ENCODE results near the gene CBARP. TPM values are rescaled to one million over a fixed set of nuclear protein-coding genes. Genes with fewer than 3 reads are reported as not detected.
A peak's percentile ranks its signal among the peaks of the same experiment; 100 is the strongest.

Gene CBARP
- total RNA-seq, 1 experiment from 2014 or later: 13.3 TPM

GRCh38 chr19:1224847-1225246 lies 13.0 kb downstream of the CBARP start:
- Histone ChIP-seq H3K27ac (ENCODE audit: low read depth, low read length, poor library complexity, severe bottlenecking) (no peak overlapping the region), H3K4me3 (ENCODE audit: low read depth, low read length, poor library complexity, severe bottlenecking) (no peak overlapping the region), H3K4me1 (ENCODE audit: insufficient read depth, low read length, poor library complexity, severe bottlenecking) (no peaks in the 10 kb centered on the region), H3K27me3 (replicated peaks; ENCODE audit: insufficient read depth, low read depth, low read length, poor library complexity) (no peaks in the 10 kb centered on the region), H3K36me3 (ENCODE audit: insufficient read depth, low read length, poor library complexity, severe bottlenecking) (peaks cover 38% of the 10 kb centered on the region), H3K9me3 (ENCODE audit: low read depth, low read length, poor library complexity, severe bottlenecking) (no peaks in the 10 kb centered on the region)
- TF ChIP-seq EZH2 (IDR thresholded peaks at IDR 0.05; ENCODE audit: borderline replicate concordance, low read depth, low read length, poor library complexity, severe bottlenecking) (no peak), CTCF (conservative IDR thresholded peaks at IDR 0.05; ENCODE audit: low read depth, low read length) (no peak)
- CTCF ChIA-PET: interaction anchor here (0.6 kb wide), 1 partner anchor 22 kb away, joined by 6 read pairs; no protein-coding TSS in a partner anchor
- DNase-seq (ENCODE audit: low spot score): no peak
- intact Hi-C loops (cut with micrococcal nuclease; ENCODE audit: unreplicated experiment): no loop called here
- BruUV-seq (replicated peaks): no TSS peak
- POLR2A ChIA-PET (ENCODE audit: low non-redundant PET): no interaction called here

- Histone ChIP-seq H3K4me1 (ENCODE audit: insufficient read depth, low read length, poor library complexity, severe bottlenecking) (no peaks in the 10 kb centered on the region), H3K27me3 (replicated peaks; ENCODE audit: insufficient read depth, low read depth, low read length, poor library complexity) (no peaks in the 10 kb centered on the region), H3K9me3 (ENCODE audit: low read depth, low read length, poor library complexity, severe bottlenecking) (no peaks in the 10 kb centered on the region), H3K4me3 (ENCODE audit: low read depth, low read length, poor library complexity, severe bottlenecking) (no peak overlapping the region), H3K27ac (ENCODE audit: low read depth, low read length, poor library complexity, severe bottlenecking) (no peak overlapping the region), H3K36me3 (ENCODE audit: insufficient read depth, low read length, poor library complexity, severe bottlenecking) (peaks cover 38% of the 10 kb centered on the region)
- no peak for TF ChIP-seq CTCF (conservative IDR thresholded peaks at IDR 0.05; ENCODE audit: low read depth, low read length)
- TF ChIP-seq EZH2 (IDR thresholded peaks at IDR 0.05; ENCODE audit: borderline replicate concordance, low read depth, low read length, poor library complexity, severe bottlenecking): no peak
- ChIA-PET CTCF (interaction anchor here (0.6 to 1.8 kb wide), 3 partner anchors 14 to 22 kb away, joined by 3 to 6 read pairs (median 5); no protein-coding TSS in a partner anchor), POLR2A (ENCODE audit: low non-redundant PET) (no interaction called here)
- BruUV-seq (replicated peaks): no TSS peak
- intact Hi-C loops (cut with micrococcal nuclease; ENCODE audit: unreplicated experiment): no loop called here
- DNase-seq (ENCODE audit: low spot score): no peak
Observed at GRCh38 chr19:1224047-1224825, 13.6 kb downstream of the CBARP start.

DNA sequence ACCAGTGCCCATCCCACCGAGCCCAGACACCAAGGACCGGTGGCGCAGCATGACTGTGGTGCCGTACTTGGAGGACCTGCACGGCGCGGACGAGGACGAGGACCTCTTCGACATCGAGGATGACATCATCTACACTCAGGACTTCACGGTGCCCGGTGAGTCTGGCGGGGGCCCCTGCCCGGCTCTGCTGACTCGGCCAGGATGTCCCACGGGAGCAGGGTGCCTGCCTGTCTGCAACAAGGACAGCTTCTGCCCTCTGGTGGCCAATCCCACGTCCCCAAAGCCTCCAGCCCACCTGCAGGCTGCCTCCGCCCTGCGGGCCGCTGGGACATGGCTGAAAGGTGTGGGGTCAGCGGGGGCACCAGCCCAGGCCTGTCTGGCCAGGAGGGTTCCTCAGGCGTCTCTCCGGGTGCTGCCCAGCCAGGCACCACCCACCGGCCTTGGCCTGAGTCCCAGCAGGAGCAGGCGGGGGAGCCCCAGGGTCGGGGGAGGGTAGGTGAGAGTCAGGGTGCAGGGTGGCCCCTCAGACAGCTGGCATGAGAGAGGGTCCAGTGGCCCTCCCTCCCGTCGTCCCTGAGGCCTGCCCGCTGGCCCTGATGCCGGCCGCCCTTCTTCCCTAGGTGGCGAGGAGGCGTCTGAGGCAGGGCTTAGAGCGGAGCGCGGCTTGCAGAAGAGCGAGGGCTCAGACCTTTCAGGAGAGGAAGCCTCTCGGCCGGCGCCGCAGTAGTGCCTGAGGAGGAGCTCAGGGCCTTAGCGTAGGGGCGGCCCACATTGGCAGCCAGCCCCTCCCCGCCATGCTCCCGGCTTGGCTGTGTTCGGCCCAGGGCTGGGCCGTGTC lies 14.6 kb downstream of the CBARP start:
- H3K27me3 ChIP-seq (replicated peaks; ENCODE audit: insufficient read depth, low read depth, low read length, poor library complexity): no peaks in the 10 kb centered on the region
- no peaks in the 10 kb centered on the region for H3K9me3 ChIP-seq (ENCODE audit: low read depth, low read length, poor library complexity, severe bottlenecking)
- intact Hi-C loops (cut with micrococcal nuclease; ENCODE audit: unreplicated experiment): no loop called here
- H3K36me3 ChIP-seq (ENCODE audit: insufficient read depth, low read length, poor library complexity, severe bottlenecking): peaks cover 37% of the 10 kb centered on the region
- H3K27ac ChIP-seq (ENCODE audit: low read depth, low read length, poor library complexity, severe bottlenecking): no peak overlapping the region
- CTCF ChIA-PET: interaction anchor here (1.4 to 1.8 kb wide), 3 partner anchors 9 to 21 kb away, joined by 3 to 5 read pairs (median 4); no protein-coding TSS in a partner anchor
- H3K4me1 ChIP-seq (ENCODE audit: insufficient read depth, low read length, poor library complexity, severe bottlenecking): no peaks in the 10 kb centered on the region
- POLR2A ChIA-PET (ENCODE audit: low non-redundant PET): no interaction called here
- no TSS peak for BruUV-seq (replicated peaks)
- H3K4me3 ChIP-seq (ENCODE audit: low read depth, low read length, poor library complexity, severe bottlenecking): no peak overlapping the region
- peak; percentile 65 for DNase-seq (ENCODE audit: low spot score)
- TF ChIP-seq CTCF (conservative IDR thresholded peaks at IDR 0.05; ENCODE audit: low read depth, low read length) (peak; percentile 68), EZH2 (IDR thresholded peaks at IDR 0.05; ENCODE audit: borderline replicate concordance, low read depth, low read length, poor library complexity, severe bottlenecking) (no peak)
